ENCODE measurements around the gene ANK2.

The ANK2 gene

GRCh38 chr4:113288696-113289095, 239.2 kb downstream of the ANK2 start:
- DNase-seq (ENCODE audit: low read depth in 2 of 2), result no peak

GRCh38 chr4:113289766-113290165, 240.3 kb downstream of the ANK2 start:
- no peak for DNase-seq (ENCODE audit: low read depth in 2 of 2)

GRCh38 chr4:113290666-113291065, 241.2 kb downstream of the ANK2 start:
- DNase-seq (ENCODE audit: low read depth in 2 of 2), result no peak

- no peak for DNase-seq (ENCODE audit: low read depth in 2 of 2)
Observed at GRCh38 chr4:113292371-113293042, 243.1 kb downstream of the ANK2 start.

GRCh38 chr4:113293043-113293560, 243.6 kb downstream of the ANK2 start:
- DNase-seq (ENCODE audit: low read depth in 2 of 2), result no peak

- no peak for DNase-seq (ENCODE audit: low read depth in 2 of 2)
Observed at GRCh38 chr4:113293674-113294073, 244.2 kb downstream of the ANK2 start.

- DNase-seq (ENCODE audit: low read depth in 2 of 2), result no peak
Observed at GRCh38 chr4:113294908-113295307, 245.5 kb downstream of the ANK2 start.

- DNase-seq (ENCODE audit: low read depth in 2 of 2), result no peak
Observed at GRCh38 chr4:113300471-113300928, 251.0 kb downstream of the ANK2 start.

- DNase-seq (ENCODE audit: low read depth in 2 of 2), result no peak
Observed at GRCh38 chr4:113302051-113302450, 252.6 kb downstream of the ANK2 start.

GRCh38 chr4:113303315-113303714, 253.9 kb downstream of the ANK2 start:
- DNase-seq (ENCODE audit: low read depth in 2 of 2), result no peak

GRCh38 chr4:113311047-113311446, 261.6 kb downstream of the ANK2 start:
- DNase-seq (ENCODE audit: low read depth in 2 of 2), result no peak

GRCh38 chr4:113312529-113312928, 263.1 kb downstream of the ANK2 start:
- DNase-seq (ENCODE audit: low read depth in 2 of 2), result no peak

- DNase-seq (ENCODE audit: low read depth in 2 of 2), result no peak
Observed at GRCh38 chr4:113314426-113314825, 265.0 kb downstream of the ANK2 start.

GRCh38 chr4:113316879-113317278, 267.4 kb downstream of the ANK2 start:
- DNase-seq (ENCODE audit: low read depth in 2 of 2), result no peak

- DNase-seq (ENCODE audit: low read depth in 2 of 2), result no peak
Observed at GRCh38 chr4:113317523-113317922, 268.1 kb downstream of the ANK2 start.

GRCh38 chr4:113322736-113323135, 273.3 kb downstream of the ANK2 start:
- DNase-seq (ENCODE audit: low read depth in 2 of 2), result no peak

GRCh38 chr4:113325876-113326615, 276.6 kb downstream of the ANK2 start:
- no peak for DNase-seq (ENCODE audit: low read depth in 2 of 2)

GRCh38 chr4:113327494-113327893, 278.0 kb downstream of the ANK2 start:
- DNase-seq (ENCODE audit: low read depth in 2 of 2), result no peak

GRCh38 chr4:113328514-113328913, 279.1 kb downstream of the ANK2 start:
- no peak for DNase-seq (ENCODE audit: low read depth in 2 of 2)

GRCh38 chr4:113330200-113330599, 280.7 kb downstream of the ANK2 start:
- DNase-seq (ENCODE audit: low read depth in 2 of 2), result no peak

- no peak for DNase-seq (ENCODE audit: low read depth in 2 of 2)
Observed at GRCh38 chr4:113331811-113332210, 282.4 kb downstream of the ANK2 start.

- no peak for DNase-seq (ENCODE audit: low read depth in 2 of 2)
Observed at GRCh38 chr4:113332701-113333100, 283.2 kb downstream of the ANK2 start.

GRCh38 chr4:113335746-113336145, 286.3 kb downstream of the ANK2 start:
- no peak for DNase-seq (ENCODE audit: low read depth in 2 of 2)

Measured in activated CD8-positive, alpha-beta memory T cell treated with anti-CD3 and anti-CD28 coated beads for 4 hours (primary cell).